GM12892 (cell line): Measurements from ENCODE around the gene REEP5.

Experiments used
- POLR2A ChIP-seq: IDR thresholded peaks from 2 replicates; pipeline ENCODE4 v1.6.1; 2011; ENCODE audit warnings: low read depth, low read length, control low read depth
- POLR2AphosphoS5 ChIP-seq: IDR thresholded peaks from 2 replicates; pipeline ENCODE4 v1.6.1; 2011; ENCODE audit warnings: low read depth, low read length, control low read depth
- TAF1 ChIP-seq: IDR thresholded peaks from 2 replicates; pipeline ENCODE4 v1.6.1; 2011; ENCODE audit warnings: low read depth, mild to moderate bottlenecking, control low read depth, low read length, borderline replicate concordance

- no peak for TF ChIP-seq POLR2A
- no peak for TF ChIP-seq POLR2AphosphoS5
- TF ChIP-seq TAF1 = no peak
Observed at GRCh38 chr5:112935675-112936074, 13.6 kb upstream of the REEP5 start.
